HepG2 (cell line): ENCODE results near the gene PTPRM. TPM values are rescaled to one million over a fixed set of nuclear protein-coding genes. Genes with fewer than 3 reads are reported as not detected.

Source experiments
- SIN3B ChIP-seq: fragments of 150-350 bp; IDR thresholded peaks from 2 replicates; pipeline ENCODE4 v1.6.1; 2014; ENCODE audit warnings: low read length
- XRCC5 ChIP-seq: fragments of 200-400 bp; formaldehyde crosslinking; optimal IDR thresholded peaks from 2 replicates; pipeline ENCODE3; 2017; ENCODE audit warnings: mild to moderate bottlenecking, low read length
- ZNF274 ChIP-seq: sonication (generic); formaldehyde crosslinking; IDR thresholded peaks from 2 replicates; pipeline ENCODE4 v1.5.1; 2020; ENCODE audit warnings: mild to moderate bottlenecking, missing genetic modification reagents
- polyA plus RNA-seq, 8 experiments: library from polyadenylated mRNA; depleted of rRNA in 3 of 8; stranded (reverse) in 7 of 8; unstranded in 1 of 8; fragments of >200 nt; fragmentation: Illumina TruSeq in 4 of 8; extraction: Trizol in 4 of 8; gene quantifications; 2 replicates each; pipeline versions ENCODE4 v1.2.1 to v1.2.3, GENCODE V29; 2011 to 2016; ENCODE audit warnings: low read depth in 4 of 8, missing spikeins in 1 of 8, mixed read lengths in 1 of 8; ENCODE audit not compliant: insufficient read depth in 1 of 8
- total RNA-seq, 5 experiments: library from RNA; depleted of rRNA; stranded (reverse); fragments of >200 nt; fragmentation: Illumina TruSeq; extraction: Trizol; gene quantifications; 2 replicates each; pipeline ENCODE4 v1.2.3, GENCODE V29; 2016; ENCODE audit warnings: low read depth in 1 of 5
- TF ChIP-seq, protein P1 (sequence below): sonication (generic); formaldehyde crosslinking; IDR thresholded peaks from one replicate; pipeline ENCODE4 v1.5.1; 2020; ENCODE audit warnings: mild to moderate bottlenecking, missing genetic modification reagents; ENCODE audit errors: not compliant biosample characterization
- TF ChIP-seq, protein P2 (sequence below), 2 experiments: fragments of 450-650 bp in 1 of 2; sonication (generic) in 1 of 2; formaldehyde crosslinking in 1 of 2; IDR thresholded peaks; 2 replicates each; pipeline versions ENCODE4 v1.6.1 to v1.8.0; 2016 to 2022; ENCODE audit warnings: antibody characterized with exemption in 1 of 2, mild to moderate bottlenecking in 1 of 2, missing genetic modification reagents in 1 of 2
- TF ChIP-seq, protein P3 (sequence below): IDR thresholded peaks from 2 replicates; pipeline ENCODE4 v1.4.0; 2020; ENCODE audit warnings: mild to moderate bottlenecking, missing genetic modification reagents

The PTPRM gene
- total and polyA plus RNA-seq, 2 of the 13 experiments (the other 11 are each of a cell fraction or from before 2014, with no cell fraction given) = 12.6 to 108 TPM

DNA sequence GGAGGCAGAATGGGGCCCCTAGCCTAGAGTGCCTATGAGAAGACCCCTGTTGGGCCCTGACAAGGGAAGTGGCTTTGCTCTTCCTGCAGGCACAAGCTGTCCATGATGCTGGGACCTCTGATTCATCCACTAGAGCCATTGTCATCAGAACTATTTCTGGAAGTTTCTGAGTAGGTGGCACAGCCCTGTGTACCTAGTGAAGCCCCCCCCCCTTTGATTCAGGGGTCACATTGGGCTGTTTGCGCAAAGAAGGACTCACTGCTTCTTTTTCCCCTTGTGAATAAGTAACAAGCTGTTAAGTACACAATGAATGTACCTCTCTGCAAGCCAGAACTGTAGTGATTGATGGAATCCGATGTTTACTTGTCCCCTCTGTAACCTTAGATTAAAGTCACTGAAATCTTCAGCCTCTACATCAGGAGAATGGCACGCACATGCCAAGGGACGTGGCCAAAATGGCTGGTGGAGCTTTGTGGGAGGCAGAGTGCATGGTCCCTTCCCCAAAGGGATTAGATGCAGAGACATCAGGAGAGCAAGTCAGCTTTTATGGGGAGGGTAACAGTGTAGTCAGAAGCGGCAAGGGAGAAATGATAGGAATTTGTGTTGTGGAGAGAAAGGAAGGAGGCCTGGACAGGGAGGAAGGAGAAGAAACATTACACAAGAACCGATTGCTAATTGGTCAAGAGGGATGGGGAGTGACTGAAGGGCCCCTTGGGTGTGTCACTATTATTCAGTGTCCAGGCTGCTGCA is 774.5 kb downstream of the PTPRM start (continued):
- no peak for TF ChIP-seq SIN3B
- no peak for TF ChIP-seq ZNF274 (CRISPR knock-in tag)
- TF ChIP-seq, protein P1, sequence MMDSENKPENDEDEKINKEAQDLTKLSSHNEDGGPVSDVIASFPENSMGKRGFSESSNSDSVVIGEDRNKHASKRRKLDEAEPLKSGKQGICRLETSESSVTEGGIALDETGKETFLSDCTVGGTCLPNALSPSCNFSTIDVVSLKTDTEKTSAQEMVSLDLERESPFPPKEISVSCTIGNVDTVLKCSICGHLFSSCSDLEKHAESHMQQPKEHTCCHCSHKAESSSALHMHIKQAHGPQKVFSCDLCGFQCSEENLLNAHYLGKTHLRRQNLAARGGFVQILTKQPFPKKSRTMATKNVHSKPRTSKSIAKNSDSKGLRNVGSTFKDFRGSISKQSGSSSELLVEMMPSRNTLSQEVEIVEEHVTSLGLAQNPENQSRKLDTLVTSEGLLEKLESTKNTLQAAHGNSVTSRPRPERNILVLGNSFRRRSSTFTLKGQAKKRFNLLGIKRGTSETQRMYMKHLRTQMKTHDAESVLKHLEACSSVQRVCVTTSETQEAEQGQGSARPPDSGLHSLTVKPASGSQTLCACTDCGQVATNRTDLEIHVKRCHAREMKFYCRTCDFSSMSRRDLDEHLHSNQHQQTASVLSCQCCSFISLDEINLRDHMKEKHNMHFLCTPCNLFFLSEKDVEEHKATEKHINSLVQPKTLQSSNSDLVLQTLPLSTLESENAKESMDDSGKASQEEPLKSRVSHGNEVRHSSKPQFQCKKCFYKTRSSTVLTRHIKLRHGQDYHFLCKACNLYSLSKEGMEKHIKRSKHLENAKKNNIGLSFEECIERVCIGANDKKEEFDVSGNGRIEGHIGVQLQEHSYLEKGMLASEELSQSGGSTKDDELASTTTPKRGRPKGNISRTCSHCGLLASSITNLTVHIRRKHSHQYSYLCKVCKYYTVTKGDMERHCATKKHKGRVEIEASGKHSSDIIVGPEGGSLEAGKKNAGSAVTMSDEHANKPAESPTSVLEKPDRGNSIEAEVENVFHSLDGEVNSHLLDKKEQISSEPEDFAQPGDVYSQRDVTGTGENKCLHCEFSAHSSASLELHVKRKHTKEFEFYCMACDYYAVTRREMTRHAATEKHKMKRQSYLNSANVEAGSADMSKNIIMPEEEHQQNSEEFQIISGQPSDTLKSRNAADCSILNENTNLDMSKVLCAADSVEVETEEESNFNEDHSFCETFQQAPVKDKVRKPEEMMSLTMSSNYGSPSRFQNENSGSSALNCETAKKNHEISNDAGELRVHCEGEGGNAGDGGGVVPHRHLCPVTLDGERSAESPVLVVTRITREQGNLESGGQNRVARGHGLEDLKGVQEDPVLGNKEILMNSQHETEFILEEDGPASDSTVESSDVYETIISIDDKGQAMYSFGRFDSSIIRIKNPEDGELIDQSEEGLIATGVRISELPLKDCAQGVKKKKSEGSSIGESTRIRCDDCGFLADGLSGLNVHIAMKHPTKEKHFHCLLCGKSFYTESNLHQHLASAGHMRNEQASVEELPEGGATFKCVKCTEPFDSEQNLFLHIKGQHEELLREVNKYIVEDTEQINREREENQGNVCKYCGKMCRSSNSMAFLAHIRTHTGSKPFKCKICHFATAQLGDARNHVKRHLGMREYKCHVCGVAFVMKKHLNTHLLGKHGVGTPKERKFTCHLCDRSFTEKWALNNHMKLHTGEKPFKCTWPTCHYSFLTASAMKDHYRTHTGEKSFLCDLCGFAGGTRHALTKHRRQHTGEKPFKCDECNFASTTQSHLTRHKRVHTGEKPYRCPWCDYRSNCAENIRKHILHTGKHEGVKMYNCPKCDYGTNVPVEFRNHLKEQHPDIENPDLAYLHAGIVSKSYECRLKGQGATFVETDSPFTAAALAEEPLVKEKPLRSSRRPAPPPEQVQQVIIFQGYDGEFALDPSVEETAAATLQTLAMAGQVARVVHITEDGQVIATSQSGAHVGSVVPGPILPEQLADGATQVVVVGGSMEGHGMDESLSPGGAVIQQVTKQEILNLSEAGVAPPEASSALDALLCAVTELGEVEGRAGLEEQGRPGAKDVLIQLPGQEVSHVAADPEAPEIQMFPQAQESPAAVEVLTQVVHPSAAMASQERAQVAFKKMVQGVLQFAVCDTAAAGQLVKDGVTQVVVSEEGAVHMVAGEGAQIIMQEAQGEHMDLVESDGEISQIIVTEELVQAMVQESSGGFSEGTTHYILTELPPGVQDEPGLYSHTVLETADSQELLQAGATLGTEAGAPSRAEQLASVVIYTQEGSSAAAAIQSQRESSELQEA (CRISPR knock-in tag) = no peak
- TF ChIP-seq, protein P2, sequence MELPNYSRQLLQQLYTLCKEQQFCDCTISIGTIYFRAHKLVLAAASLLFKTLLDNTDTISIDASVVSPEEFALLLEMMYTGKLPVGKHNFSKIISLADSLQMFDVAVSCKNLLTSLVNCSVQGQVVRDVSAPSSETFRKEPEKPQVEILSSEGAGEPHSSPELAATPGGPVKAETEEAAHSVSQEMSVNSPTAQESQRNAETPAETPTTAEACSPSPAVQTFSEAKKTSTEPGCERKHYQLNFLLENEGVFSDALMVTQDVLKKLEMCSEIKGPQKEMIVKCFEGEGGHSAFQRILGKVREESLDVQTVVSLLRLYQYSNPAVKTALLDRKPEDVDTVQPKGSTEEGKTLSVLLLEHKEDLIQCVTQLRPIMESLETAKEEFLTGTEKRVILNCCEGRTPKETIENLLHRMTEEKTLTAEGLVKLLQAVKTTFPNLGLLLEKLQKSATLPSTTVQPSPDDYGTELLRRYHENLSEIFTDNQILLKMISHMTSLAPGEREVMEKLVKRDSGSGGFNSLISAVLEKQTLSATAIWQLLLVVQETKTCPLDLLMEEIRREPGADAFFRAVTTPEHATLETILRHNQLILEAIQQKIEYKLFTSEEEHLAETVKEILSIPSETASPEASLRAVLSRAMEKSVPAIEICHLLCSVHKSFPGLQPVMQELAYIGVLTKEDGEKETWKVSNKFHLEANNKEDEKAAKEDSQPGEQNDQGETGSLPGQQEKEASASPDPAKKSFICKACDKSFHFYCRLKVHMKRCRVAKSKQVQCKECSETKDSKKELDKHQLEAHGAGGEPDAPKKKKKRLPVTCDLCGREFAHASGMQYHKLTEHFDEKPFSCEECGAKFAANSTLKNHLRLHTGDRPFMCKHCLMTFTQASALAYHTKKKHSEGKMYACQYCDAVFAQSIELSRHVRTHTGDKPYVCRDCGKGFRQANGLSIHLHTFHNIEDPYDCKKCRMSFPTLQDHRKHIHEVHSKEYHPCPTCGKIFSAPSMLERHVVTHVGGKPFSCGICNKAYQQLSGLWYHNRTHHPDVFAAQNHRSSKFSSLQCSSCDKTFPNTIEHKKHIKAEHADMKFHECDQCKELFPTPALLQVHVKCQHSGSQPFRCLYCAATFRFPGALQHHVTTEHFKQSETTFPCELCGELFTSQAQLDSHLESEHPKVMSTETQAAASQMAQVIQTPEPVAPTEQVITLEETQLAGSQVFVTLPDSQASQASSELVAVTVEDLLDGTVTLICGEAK (IDR thresholded peaks at IDR 0.05) = no peak
- TF ChIP-seq, protein P2 (CRISPR knock-in tag; IDR thresholded peaks at IDR 0.05) = peak; percentile 48; the same call in 1 of the 2 replicates
- TF ChIP-seq, protein P3, sequence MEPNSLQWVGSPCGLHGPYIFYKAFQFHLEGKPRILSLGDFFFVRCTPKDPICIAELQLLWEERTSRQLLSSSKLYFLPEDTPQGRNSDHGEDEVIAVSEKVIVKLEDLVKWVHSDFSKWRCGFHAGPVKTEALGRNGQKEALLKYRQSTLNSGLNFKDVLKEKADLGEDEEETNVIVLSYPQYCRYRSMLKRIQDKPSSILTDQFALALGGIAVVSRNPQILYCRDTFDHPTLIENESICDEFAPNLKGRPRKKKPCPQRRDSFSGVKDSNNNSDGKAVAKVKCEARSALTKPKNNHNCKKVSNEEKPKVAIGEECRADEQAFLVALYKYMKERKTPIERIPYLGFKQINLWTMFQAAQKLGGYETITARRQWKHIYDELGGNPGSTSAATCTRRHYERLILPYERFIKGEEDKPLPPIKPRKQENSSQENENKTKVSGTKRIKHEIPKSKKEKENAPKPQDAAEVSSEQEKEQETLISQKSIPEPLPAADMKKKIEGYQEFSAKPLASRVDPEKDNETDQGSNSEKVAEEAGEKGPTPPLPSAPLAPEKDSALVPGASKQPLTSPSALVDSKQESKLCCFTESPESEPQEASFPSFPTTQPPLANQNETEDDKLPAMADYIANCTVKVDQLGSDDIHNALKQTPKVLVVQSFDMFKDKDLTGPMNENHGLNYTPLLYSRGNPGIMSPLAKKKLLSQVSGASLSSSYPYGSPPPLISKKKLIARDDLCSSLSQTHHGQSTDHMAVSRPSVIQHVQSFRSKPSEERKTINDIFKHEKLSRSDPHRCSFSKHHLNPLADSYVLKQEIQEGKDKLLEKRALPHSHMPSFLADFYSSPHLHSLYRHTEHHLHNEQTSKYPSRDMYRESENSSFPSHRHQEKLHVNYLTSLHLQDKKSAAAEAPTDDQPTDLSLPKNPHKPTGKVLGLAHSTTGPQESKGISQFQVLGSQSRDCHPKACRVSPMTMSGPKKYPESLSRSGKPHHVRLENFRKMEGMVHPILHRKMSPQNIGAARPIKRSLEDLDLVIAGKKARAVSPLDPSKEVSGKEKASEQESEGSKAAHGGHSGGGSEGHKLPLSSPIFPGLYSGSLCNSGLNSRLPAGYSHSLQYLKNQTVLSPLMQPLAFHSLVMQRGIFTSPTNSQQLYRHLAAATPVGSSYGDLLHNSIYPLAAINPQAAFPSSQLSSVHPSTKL = peak; percentile 93
- TF ChIP-seq XRCC5 = peak; percentile 23
